ENCODE measurements around the gene HTRA1.

DNA sequence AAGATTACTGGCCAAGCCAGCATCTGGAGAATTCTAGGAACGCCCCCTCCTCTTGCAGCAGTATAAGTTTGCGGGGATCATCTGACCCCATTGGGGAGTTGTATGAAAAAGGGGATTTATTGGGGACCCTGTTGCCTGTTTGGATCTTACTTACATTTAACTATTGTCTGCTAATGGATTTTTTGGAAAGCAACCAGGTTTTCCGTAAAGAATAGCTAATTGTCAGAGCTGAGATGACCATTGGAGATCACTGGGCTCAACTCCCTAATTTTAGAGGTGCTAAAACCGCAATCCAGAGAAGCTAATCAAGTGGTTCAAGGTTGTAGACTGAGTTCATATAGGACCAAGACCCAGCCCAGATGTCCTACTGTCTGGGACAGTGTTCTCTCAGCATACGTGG is 38.8 kb downstream of the HTRA1 start:
- TF ChIP-seq, protein P1, sequence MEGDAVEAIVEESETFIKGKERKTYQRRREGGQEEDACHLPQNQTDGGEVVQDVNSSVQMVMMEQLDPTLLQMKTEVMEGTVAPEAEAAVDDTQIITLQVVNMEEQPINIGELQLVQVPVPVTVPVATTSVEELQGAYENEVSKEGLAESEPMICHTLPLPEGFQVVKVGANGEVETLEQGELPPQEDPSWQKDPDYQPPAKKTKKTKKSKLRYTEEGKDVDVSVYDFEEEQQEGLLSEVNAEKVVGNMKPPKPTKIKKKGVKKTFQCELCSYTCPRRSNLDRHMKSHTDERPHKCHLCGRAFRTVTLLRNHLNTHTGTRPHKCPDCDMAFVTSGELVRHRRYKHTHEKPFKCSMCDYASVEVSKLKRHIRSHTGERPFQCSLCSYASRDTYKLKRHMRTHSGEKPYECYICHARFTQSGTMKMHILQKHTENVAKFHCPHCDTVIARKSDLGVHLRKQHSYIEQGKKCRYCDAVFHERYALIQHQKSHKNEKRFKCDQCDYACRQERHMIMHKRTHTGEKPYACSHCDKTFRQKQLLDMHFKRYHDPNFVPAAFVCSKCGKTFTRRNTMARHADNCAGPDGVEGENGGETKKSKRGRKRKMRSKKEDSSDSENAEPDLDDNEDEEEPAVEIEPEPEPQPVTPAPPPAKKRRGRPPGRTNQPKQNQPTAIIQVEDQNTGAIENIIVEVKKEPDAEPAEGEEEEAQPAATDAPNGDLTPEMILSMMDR (IDR thresholded peaks at IDR 0.05): no peak
- TF ChIP-seq POLR2A (IDR thresholded peaks at IDR 0.05): no peak
